Activated CD8-positive, alpha-beta memory T cell treated with anti-CD3 and anti-CD28 coated beads, Interleukin-2, amount 50 U/mL, for 48 hours (primary cell): ENCODE data around the gene MYO1E.

Experiments used
- DNase-seq: peaks from one replicate; pipeline ENCODE4 v3.0.0-alpha.2; 2020

MYO1E gene

GRCh38 chr15:59312205-59312604 is 60.5 kb downstream of the MYO1E start:
- DNase-seq = no peak

GRCh38 chr15:59311195-59311594 is 61.5 kb downstream of the MYO1E start:
- DNase-seq = no peak

DNA sequence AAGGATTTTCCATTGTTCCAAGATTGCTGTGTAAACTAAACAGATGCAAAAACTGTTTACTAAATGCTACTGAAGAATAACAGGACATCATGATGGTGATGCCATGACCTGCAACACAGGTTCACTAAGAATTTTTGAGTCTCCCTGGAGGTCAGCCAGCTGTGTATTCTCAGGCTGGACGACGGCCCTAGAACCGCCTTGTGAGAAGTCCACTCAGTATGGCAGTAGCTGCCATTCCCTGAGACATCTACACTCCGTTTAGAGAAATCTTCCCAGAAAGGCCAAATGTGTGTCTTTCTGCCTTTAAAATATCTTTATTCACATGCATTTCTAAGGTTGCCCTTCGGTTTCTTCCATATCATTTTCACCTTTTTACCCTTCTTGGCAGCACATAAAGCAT is 63.3 kb downstream of the MYO1E start:
- no peak for DNase-seq

- DNase-seq = no peak
Observed at GRCh38 chr15:59307165-59307537, 65.5 kb downstream of the MYO1E start.

- DNase-seq = no peak
Observed at GRCh38 chr15:59306520-59307164, 66.0 kb downstream of the MYO1E start.

GRCh38 chr15:59304807-59305206 is 67.9 kb downstream of the MYO1E start:
- no peak for DNase-seq

GRCh38 chr15:59304034-59304795 is 68.5 kb downstream of the MYO1E start:
- DNase-seq = no peak

DNA sequence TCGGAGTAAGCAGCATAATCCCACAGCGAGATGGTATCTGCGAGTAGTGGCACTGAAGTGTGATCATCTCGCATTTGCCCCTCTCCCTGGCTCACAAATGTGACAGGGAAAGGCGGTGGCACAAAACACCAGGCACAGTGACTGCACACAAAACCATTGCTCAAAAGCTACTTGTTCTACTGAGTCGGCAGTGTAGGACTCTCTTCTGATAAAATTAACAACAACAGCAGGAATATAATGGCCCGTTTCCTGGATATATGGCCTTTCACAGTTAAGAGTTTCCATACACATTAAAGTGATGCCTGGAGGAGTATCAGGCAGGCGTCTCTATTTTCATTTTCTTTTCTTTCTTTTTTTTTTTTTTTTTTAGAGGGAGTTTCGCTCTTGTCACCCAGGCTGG is 69.0 kb downstream of the MYO1E start:
- DNase-seq = no peak

GRCh38 chr15:59303136-59303535 is 69.5 kb downstream of the MYO1E start:
- DNase-seq = no peak

- no peak for DNase-seq
Observed at GRCh38 chr15:59301527-59301926, 71.1 kb downstream of the MYO1E start.

DNA sequence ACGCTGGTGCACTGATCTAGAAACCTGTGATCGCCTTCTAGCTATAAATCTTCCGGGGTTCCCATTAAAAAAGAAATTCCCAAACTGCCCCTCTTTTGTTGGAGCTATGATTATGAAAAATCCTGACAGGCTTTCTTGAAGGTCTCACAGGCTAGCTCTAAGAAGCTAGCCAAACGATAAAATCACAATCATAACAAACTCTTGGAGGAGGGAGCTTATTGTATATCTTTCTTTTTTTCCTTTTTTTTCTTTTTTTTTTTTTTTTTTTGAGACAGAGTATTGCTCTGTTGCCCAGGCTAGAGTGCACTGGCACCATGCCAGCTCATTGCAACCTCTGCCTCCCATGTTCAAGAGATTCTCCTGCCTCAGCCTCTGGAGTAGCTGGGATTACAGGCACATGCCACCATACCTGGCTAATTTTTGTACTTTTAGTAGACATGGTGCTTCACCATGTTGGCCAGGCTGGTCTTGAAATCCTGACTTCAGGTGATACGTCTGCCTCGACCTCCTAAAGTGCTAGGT is 72.0 kb downstream of the MYO1E start:
- no peak for DNase-seq

- peak; percentile 72 for DNase-seq
Observed at GRCh38 chr15:59299929-59300617, 72.6 kb downstream of the MYO1E start.

- no peak for DNase-seq
Observed at GRCh38 chr15:59298854-59299250, 73.8 kb downstream of the MYO1E start.

DNA sequence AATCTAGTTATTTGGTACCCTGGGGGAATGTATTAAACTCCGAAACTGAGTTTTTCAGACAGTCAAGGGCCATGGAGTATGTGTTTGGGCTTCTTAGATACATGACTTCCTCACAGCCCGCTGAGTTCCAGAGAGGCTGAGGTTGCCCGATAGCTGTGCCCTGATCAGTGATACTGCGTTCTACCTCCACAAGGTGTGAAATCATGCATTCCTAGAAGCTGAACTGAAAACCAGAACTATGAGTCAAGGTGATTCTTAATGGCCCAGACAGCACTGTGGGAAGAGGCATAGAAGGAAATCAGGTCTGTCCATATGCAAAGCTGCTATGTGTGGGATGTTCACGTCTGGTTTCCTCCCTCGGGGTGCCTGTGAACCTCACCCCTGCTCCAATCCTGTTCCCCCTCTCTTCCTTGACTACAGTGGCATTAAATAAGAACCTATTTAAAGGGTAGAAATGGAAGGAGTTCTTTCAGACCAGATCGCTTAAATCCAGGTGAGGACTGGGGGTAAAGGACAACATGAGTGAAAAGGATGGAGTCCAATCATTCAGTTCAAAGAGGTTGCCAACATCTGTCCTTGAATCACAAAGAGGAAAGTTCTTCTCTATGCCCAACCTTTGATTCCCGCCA is 74.3 kb downstream of the MYO1E start:
- DNase-seq = peak; percentile 64

DNA sequence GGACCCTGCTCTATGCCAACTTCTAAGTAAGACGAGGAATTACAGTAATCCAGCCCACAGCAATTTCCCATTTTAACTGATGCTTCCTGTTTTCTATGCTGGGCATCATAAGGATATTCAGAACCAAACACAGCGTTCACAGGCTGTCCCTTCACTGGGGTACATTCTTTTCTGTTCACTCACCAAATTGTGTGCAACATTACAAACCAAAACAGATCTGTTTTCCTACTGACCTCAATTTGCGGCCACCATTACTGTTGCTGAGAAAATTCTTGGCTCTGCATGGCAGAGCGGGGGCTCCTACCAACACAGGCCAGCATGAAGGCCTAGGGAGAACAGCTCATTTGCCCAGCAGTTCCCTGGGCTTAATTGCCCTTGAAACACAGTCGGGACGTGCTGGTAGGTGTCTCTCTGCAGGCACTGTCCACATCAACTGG is 76.5 kb downstream of the MYO1E start:
- DNase-seq = no peak

DNA sequence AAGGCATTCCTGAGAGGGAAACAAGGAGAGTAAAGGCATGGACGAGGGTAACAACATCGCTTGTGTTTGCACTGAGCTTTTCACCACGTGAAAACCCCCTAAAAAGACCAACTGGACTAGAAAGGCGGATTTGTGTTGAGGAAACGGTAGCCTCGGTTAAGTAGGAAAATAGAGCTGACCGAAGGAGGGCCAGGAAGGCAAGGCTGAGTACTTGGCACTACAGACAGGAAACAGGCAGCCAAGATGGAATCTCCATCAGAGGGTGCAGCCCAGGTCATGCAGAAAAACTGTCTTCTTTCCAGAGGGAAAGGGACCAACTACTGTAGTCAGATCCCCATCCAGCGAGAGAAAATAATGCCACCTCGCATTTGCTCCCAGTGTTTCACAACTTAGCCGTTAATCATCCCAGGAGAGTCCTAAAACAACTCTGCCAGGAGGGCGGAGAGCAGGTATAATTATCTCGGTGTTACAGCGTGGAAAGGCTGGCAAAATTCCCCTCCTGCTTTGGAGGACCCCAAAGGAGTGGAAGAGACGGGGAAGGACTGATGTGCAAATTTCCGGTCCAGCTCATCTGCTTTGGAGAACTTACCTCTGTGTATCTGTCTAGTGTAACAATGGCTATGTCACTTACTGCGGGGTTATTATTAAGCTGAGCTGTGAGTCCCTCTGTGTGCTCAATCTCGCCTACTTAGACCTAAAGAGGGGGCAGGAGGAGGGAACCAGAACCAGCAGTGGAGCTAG is 77.2 kb downstream of the MYO1E start:
- no peak for DNase-seq

- DNase-seq = no peak
Observed at GRCh38 chr15:59294574-59295260, 78.0 kb downstream of the MYO1E start.

DNA sequence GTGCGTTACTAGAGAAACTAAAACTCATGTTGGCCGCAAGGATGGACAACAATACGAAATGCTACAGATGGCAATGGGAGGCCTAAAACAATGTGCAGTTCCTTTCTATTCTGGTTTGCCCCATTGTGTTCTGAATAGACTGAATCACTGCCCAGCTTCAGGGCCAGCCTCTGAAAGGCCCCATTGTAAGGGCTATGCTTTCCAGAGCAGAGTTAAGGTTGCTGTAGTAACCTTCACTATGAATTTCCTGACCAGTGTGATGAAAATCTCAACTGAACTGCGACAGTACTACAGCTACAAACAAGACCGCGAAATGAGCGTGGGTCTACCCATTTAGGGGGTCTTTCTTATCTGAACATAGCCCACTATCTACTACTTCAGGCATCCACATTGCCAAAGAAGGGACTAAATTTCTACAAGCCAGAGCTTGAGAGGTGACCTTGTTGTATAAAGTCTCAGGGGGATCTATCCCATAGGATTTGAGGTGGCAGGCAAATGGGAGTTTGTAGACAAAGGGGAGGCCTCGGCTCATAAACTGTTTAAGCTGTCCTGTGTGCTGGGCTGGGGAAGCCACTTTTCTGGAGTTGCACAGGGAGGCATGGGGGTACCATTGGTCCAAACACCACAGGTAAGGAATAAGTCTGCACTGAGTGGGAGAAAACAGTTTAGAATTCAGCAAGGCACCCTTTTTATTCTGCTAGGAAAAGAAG is 80.1 kb downstream of the MYO1E start:
- DNase-seq = no peak

GRCh38 chr15:59291213-59291549 is 81.5 kb downstream of the MYO1E start:
- no peak for DNase-seq

GRCh38 chr15:59290295-59291212 is 82.1 kb downstream of the MYO1E start:
- no peak for DNase-seq
